Measurements from ENCODE around the gene ZCCHC24. TPM values are rescaled to one million over a fixed set of nuclear protein-coding genes. Genes with fewer than 3 reads are reported as not detected.

ZCCHC24 gene
- total RNA-seq, 1 experiment from 2014 or later = 6.0 TPM

- H3K27ac ChIP-seq = no peak overlapping the region
- POLR2A ChIA-PET (ENCODE audit: unreplicated experiment) = no interaction called here
- BruUV-seq (replicated peaks) = no TSS peak
Observed at GRCh38 chr10:79446758-79447084, 1.3 kb upstream of the ZCCHC24 start.

GRCh38 chr10:79445977-79446757 is 743 bp upstream of the ZCCHC24 start:
- H3F3A ChIP-seq (ENCODE audit: insufficient read depth, low read depth) = peaks cover 22% of the 10 kb centered on the region; the same call in 1 of the 2 replicates
- H3K9me3 ChIP-seq (ENCODE audit: insufficient read depth, low read depth) = no peaks in the 10 kb centered on the region
- H3K9me2 ChIP-seq (ENCODE audit: insufficient read depth) = no peaks in the 10 kb centered on the region
- peak overlapping the region; percentile 45; the same call in 1 of the 2 replicates for H3K4me3 ChIP-seq
- ChIA-PET CTCF (interaction anchor here (1.3 kb wide), 1 partner anchor 47 kb away, joined by 3 read pairs; no protein-coding TSS in a partner anchor), POLR2A (ENCODE audit: unreplicated experiment) (interaction anchor here (0.5 to 0.7 kb wide), 4 partner anchors 17 to 1011 kb away, joined by 4 to 12 read pairs (median 8); no protein-coding TSS in a partner anchor)
- H2AFZ ChIP-seq = peak overlapping the region; percentile 56; the same call in 1 of the 2 replicates
- no peak for TF ChIP-seq CTCF (conservative IDR thresholded peaks at IDR 0.05)
- no peak for TF ChIP-seq EZH2 (IDR thresholded peaks at IDR 0.05; ENCODE audit: low read depth)
- no TSS peak for BruUV-seq (replicated peaks)
- H3K79me2 ChIP-seq (ENCODE audit: low read depth) = peaks cover 17% of the 10 kb centered on the region
- peak overlapping the region; percentile 84 for H3K4me2 ChIP-seq
- no peaks in the 10 kb centered on the region for H4K20me1 ChIP-seq (ENCODE audit: insufficient read depth)
- no peaks in the 10 kb centered on the region for H3K27me3 ChIP-seq (ENCODE audit: insufficient read depth, low read depth)
- no peak overlapping the region for H3K27ac ChIP-seq
- H3K4me1 ChIP-seq (replicated peaks; ENCODE audit: insufficient read depth) = peaks cover 41% of the 10 kb centered on the region
- intact Hi-C loops (cut with micrococcal nuclease; ENCODE audit: unreplicated experiment) = loop anchor here (2.0 to 10.0 kb wide), 3 partner anchors 43 to 291 kb away; no protein-coding TSS in a partner anchor
- no peaks in the 10 kb centered on the region for H3K36me3 ChIP-seq (ENCODE audit: low read depth)
- peak in 1 of 2 experiments; percentile 34 for DNase-seq

More at GRCh38 chr10:79446758-79447084, 1.3 kb upstream of the ZCCHC24 start:
- intact Hi-C loops (cut with micrococcal nuclease; ENCODE audit: unreplicated experiment) = loop anchor here (5.0 to 10.0 kb wide), 2 partner anchors 44 to 292 kb away; no protein-coding TSS in a partner anchor
- no peaks in the 10 kb centered on the region for H3K9me3 ChIP-seq (ENCODE audit: insufficient read depth, low read depth)
- TF ChIP-seq CTCF (conservative IDR thresholded peaks at IDR 0.05) (no peak), EZH2 (IDR thresholded peaks at IDR 0.05; ENCODE audit: low read depth) (no peak)
- no peaks in the 10 kb centered on the region for H4K20me1 ChIP-seq (ENCODE audit: insufficient read depth)
- H3F3A ChIP-seq (ENCODE audit: insufficient read depth, low read depth) = peaks cover 18% of the 10 kb centered on the region; the same call in 1 of the 2 replicates
- no peak overlapping the region for H3K4me2 ChIP-seq
- CTCF ChIA-PET = interaction anchor here (1.3 kb wide), 1 partner anchor 47 kb away, joined by 3 read pairs; no protein-coding TSS in a partner anchor
- no peak overlapping the region for H3K4me3 ChIP-seq
- no peak for DNase-seq
- peaks cover 38% of the 10 kb centered on the region for H3K4me1 ChIP-seq (replicated peaks; ENCODE audit: insufficient read depth)
- no peaks in the 10 kb centered on the region for H3K36me3 ChIP-seq (ENCODE audit: low read depth)
- no peaks in the 10 kb centered on the region for H3K27me3 ChIP-seq (ENCODE audit: insufficient read depth, low read depth)
- H3K79me2 ChIP-seq (ENCODE audit: low read depth) = peaks cover 17% of the 10 kb centered on the region
- no peak overlapping the region for H2AFZ ChIP-seq
- no peaks in the 10 kb centered on the region for H3K9me2 ChIP-seq (ENCODE audit: insufficient read depth)

GRCh38 chr10:79444199-79445119 is 965 bp downstream of the ZCCHC24 start:
- H3F3A ChIP-seq (ENCODE audit: insufficient read depth, low read depth) = peaks cover 25% of the 10 kb centered on the region; the same call in 1 of the 2 replicates
- no peaks in the 10 kb centered on the region for H3K36me3 ChIP-seq (ENCODE audit: low read depth)
- no peaks in the 10 kb centered on the region for H3K27me3 ChIP-seq (ENCODE audit: insufficient read depth, low read depth)
- peak overlapping the region; percentile 100 for H3K4me2 ChIP-seq
- TSS peak; percentile 45 for BruUV-seq (replicated peaks)
- H2AFZ ChIP-seq = peak overlapping the region; percentile 82
- DNase-seq = peak; percentile 50 to 55
- H3K9me2 ChIP-seq (ENCODE audit: insufficient read depth) = no peaks in the 10 kb centered on the region
- H3K79me2 ChIP-seq (ENCODE audit: low read depth) = peaks cover 17% of the 10 kb centered on the region
- peaks cover 45% of the 10 kb centered on the region for H3K4me1 ChIP-seq (replicated peaks; ENCODE audit: insufficient read depth)
- ChIA-PET CTCF (interaction anchor here (0.6 kb wide), 1 partner anchor 698 kb away, joined by 3 read pairs; no protein-coding TSS in a partner anchor), POLR2A (ENCODE audit: unreplicated experiment) (interaction anchor here (0.6 kb wide), 1 partner anchor 86 kb away, joined by 3 read pairs; no protein-coding TSS in a partner anchor)
- H3K9me3 ChIP-seq (ENCODE audit: insufficient read depth, low read depth) = no peaks in the 10 kb centered on the region
- H3K4me3 ChIP-seq = peak overlapping the region; percentile 81
- TF ChIP-seq EZH2 (IDR thresholded peaks at IDR 0.05; ENCODE audit: low read depth) = no peak
- no peak for TF ChIP-seq CTCF (conservative IDR thresholded peaks at IDR 0.05)
- intact Hi-C loops (cut with micrococcal nuclease; ENCODE audit: unreplicated experiment) = loop anchor here (2.0 to 10.0 kb wide), 3 partner anchors 42 to 290 kb away; no protein-coding TSS in a partner anchor
- H4K20me1 ChIP-seq (ENCODE audit: insufficient read depth) = no peaks in the 10 kb centered on the region
- no peak overlapping the region for H3K27ac ChIP-seq

Data from PC-9 (cell line).